Ishikawa (cell line): ENCODE results near the gene ZFYVE21.

Experiments
- EP300 ChIP-seq: IDR thresholded peaks from 2 replicates; pipeline ENCODE4 v1.6.1; 2012; ENCODE audit warnings: borderline replicate concordance
- RAD21 ChIP-seq: IDR thresholded peaks from 2 replicates; pipeline ENCODE4 v1.6.1; 2012; ENCODE audit warnings: low read depth
- TAF1 ChIP-seq: IDR thresholded peaks from 2 replicates; pipeline ENCODE4 v1.6.1; 2012; ENCODE audit warnings: low read depth, mild to moderate bottlenecking
- TEAD4 ChIP-seq: IDR thresholded peaks from 2 replicates; pipeline ENCODE4 v1.6.1; 2012
- YY1 ChIP-seq: IDR thresholded peaks from 2 replicates; pipeline ENCODE4 v1.6.1; 2012; ENCODE audit warnings: low read depth
- TF ChIP-seq, protein P1 (sequence below): IDR thresholded peaks from 2 replicates; pipeline ENCODE4 v1.6.1; 2012

DNA sequence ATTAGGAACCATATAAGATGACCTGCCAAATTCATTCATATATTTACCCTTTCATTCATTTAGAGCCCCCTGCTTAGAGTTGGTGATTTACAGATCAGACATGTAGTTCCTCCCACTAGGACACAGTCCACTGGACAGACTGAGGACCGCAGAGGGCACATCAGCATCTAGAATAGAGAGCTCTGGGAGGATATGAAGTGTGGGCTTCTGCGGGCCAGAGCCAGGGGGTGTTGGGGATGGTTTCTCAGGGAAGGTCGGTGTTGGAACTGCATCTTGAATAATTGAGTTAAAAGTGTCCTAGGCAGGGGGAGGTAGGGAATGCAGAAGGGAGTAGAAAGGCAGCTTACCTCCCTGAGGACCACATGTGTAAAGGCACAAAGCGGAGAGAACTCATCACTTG lies 43.7 kb upstream of the ZFYVE21 start:
- TF ChIP-seq TAF1 (no peak), YY1 (no peak), RAD21 (no peak), EP300 (no peak), TEAD4 (no peak)
- TF ChIP-seq, protein P1, sequence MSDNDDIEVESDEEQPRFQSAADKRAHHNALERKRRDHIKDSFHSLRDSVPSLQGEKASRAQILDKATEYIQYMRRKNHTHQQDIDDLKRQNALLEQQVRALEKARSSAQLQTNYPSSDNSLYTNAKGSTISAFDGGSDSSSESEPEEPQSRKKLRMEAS, result no peak
